ENCODE data around the gene LGR5. TPM values are rescaled to one million over a fixed set of nuclear protein-coding genes. Genes with fewer than 3 reads are reported as not detected.

Gene LGR5
- total and polyA plus RNA-seq, 2 of the 13 experiments (the other 11 are each of a cell fraction or from before 2014, with no cell fraction given): 37.0 to 121 TPM

DNA sequence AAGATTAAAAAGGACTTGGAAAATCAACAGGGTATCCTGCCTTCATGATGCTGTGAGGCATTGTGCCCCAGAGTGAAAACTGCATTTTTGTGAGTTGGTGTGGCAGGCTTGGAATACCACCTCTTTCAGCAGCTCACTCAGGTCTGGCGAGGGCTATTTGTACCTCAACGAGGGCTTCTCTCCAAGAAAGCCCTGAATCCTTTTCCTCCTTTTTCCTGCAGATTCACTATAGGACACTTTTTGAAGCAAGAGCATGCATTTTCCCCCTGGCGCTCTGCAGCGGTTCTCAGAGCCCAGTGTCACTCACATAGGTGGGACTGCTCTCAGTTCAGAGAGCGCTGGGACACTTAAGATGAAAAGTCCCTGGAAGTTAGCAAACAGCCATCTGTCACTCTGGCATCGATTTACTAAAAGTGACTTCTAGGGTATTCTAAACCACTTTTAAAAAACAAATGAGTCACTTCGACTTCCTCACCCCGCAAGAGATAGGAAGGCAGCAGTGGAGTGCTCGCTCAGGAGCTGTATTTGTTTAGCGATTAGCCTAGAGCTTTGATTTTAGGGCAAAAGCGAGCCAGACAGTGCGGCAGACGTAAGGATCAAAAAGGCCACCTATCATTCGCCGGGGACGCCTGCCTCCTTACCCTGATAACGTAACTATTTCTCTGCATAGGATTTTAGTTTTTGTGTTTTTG lies 782 bp upstream of the LGR5 start (continued):
- TF ChIP-seq, protein P1, sequence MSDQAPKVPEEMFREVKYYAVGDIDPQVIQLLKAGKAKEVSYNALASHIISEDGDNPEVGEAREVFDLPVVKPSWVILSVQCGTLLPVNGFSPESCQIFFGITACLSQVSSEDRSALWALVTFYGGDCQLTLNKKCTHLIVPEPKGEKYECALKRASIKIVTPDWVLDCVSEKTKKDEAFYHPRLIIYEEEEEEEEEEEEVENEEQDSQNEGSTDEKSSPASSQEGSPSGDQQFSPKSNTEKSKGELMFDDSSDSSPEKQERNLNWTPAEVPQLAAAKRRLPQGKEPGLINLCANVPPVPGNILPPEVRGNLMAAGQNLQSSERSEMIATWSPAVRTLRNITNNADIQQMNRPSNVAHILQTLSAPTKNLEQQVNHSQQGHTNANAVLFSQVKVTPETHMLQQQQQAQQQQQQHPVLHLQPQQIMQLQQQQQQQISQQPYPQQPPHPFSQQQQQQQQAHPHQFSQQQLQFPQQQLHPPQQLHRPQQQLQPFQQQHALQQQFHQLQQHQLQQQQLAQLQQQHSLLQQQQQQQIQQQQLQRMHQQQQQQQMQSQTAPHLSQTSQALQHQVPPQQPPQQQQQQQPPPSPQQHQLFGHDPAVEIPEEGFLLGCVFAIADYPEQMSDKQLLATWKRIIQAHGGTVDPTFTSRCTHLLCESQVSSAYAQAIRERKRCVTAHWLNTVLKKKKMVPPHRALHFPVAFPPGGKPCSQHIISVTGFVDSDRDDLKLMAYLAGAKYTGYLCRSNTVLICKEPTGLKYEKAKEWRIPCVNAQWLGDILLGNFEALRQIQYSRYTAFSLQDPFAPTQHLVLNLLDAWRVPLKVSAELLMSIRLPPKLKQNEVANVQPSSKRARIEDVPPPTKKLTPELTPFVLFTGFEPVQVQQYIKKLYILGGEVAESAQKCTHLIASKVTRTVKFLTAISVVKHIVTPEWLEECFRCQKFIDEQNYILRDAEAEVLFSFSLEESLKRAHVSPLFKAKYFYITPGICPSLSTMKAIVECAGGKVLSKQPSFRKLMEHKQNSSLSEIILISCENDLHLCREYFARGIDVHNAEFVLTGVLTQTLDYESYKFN (CRISPR knock-in tag; conservative IDR thresholded peaks at IDR 0.05): peak; percentile 87
- no peak for TF ChIP-seq SSRP1 (CRISPR knock-in tag; IDR thresholded peaks at IDR 0.05)
- TF ChIP-seq SOX13 (IDR thresholded peaks at IDR 0.05): peak; percentile 83
- TF ChIP-seq SOX13 (CRISPR knock-in tag; conservative IDR thresholded peaks at IDR 0.05 in 1 of 2, IDR thresholded peaks at IDR 0.05 in 1 of 2): peak in 1 of 2 experiments; percentile 89; a peak in 2 of 4 replicates
- TF ChIP-seq, protein P2, sequence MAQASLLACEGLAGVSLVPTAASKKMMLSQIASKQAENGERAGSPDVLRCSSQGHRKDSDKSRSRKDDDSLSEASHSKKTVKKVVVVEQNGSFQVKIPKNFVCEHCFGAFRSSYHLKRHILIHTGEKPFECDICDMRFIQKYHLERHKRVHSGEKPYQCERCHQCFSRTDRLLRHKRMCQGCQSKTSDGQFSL (CRISPR knock-in tag; IDR thresholded peaks at IDR 0.05): no peak
- TF ChIP-seq KMT2A (CRISPR knock-in tag; IDR thresholded peaks at IDR 0.05): peak; percentile 77; the same call in 1 of the 2 replicates
- no peak for TF ChIP-seq GABPA (IDR thresholded peaks at IDR 0.05; ENCODE audit: low read depth, low read length)
- TF ChIP-seq GABPA (CRISPR knock-in tag; IDR thresholded peaks at IDR 0.05; ENCODE audit: low read depth): peak; percentile 52
- TF ChIP-seq HOXA5 (CRISPR knock-in tag; IDR thresholded peaks at IDR 0.05): peak; percentile 39
- TF ChIP-seq STAG1 (CRISPR knock-in tag; IDR thresholded peaks at IDR 0.05): no peak; the same call in 1 of the 2 replicates
- TF ChIP-seq ZNF772 (CRISPR knock-in tag; IDR thresholded peaks at IDR 0.05): peak; percentile 50; the same call in 1 of the 2 replicates
- TF ChIP-seq ISL2 (CRISPR knock-in tag; IDR thresholded peaks at IDR 0.05): peak; percentile 99
- peak; percentile 22; the same call in 1 of the 2 replicates for TF ChIP-seq FOXC1 (CRISPR knock-in tag; IDR thresholded peaks at IDR 0.05; ENCODE audit: borderline replicate concordance)
- TF ChIP-seq MAFG (CRISPR knock-in tag; IDR thresholded peaks at IDR 0.05): no peak
- TF ChIP-seq, protein P3, sequence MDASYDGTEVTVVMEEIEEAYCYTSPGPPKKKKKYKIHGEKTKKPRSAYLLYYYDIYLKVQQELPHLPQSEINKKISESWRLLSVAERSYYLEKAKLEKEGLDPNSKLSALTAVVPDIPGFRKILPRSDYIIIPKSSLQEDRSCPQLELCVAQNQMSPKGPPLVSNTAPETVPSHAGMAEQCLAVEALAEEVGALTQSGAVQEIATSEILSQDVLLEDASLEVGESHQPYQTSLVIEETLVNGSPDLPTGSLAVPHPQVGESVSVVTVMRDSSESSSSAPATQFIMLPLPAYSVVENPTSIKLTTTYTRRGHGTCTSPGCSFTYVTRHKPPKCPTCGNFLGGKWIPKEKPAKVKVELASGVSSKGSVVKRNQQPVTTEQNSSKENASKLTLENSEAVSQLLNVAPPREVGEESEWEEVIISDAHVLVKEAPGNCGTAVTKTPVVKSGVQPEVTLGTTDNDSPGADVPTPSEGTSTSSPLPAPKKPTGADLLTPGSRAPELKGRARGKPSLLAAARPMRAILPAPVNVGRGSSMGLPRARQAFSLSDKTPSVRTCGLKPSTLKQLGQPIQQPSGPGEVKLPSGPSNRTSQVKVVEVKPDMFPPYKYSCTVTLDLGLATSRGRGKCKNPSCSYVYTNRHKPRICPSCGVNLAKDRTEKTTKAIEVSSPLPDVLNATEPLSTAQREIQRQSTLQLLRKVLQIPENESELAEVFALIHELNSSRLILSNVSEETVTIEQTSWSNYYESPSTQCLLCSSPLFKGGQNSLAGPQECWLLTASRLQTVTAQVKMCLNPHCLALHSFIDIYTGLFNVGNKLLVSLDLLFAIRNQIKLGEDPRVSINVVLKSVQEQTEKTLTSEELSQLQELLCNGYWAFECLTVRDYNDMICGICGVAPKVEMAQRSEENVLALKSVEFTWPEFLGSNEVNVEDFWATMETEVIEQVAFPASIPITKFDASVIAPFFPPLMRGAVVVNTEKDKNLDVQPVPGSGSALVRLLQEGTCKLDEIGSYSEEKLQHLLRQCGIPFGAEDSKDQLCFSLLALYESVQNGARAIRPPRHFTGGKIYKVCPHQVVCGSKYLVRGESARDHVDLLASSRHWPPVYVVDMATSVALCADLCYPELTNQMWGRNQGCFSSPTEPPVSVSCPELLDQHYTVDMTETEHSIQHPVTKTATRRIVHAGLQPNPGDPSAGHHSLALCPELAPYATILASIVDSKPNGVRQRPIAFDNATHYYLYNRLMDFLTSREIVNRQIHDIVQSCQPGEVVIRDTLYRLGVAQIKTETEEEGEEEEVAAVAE (CRISPR knock-in tag; IDR thresholded peaks at IDR 0.05; ENCODE audit: borderline replicate concordance): no peak
- TF ChIP-seq ZNF12 (CRISPR knock-in tag; IDR thresholded peaks at IDR 0.05): 0 out of 2 replicates have a peak, but pooled peaks have one; percentile 44
- no peak for TF ChIP-seq ZNF577 (CRISPR knock-in tag; IDR thresholded peaks at IDR 0.05; ENCODE audit: borderline replicate concordance, low read depth)
- TF ChIP-seq ZNF282 (IDR thresholded peaks at IDR 0.05; ENCODE audit: partially characterized antibody): no peak
- peak; percentile 81; the same call in 1 of the 2 replicates for TF ChIP-seq ZNF746 (CRISPR knock-in tag; IDR thresholded peaks at IDR 0.05)
- TF ChIP-seq TOE1 (CRISPR knock-in tag; IDR thresholded peaks at IDR 0.05): no peak
- TF ChIP-seq TARDBP (CRISPR knock-in tag; IDR thresholded peaks at IDR 0.05): 0 out of 2 replicates have a peak, but pooled peaks have one; percentile 48
